ENCODE results near the gene SLA2.

- TF ChIP-seq CTCF (conservative IDR thresholded peaks at IDR 0.05 in 1 of 2, IDR thresholded peaks at IDR 0.05 in 1 of 2; ENCODE audit: low read depth in 1 of 2, low read length in 2 of 2) (no peak), EZH2 (IDR thresholded peaks at IDR 0.05; ENCODE audit: low read length, missing control alignments) (no peak)
These were observed 21.1 kb downstream of the SLA2 start for GRCh38 chr20:36624944-36625324.

All from fibroblast of lung (primary cell).